MM.1S (cell line): ENCODE results near the gene DFFB.

Experiments
- CTCF ChIP-seq: fragments of 300-600 bp; sonication (generic); IDR thresholded peaks from 2 replicates; pipeline ENCODE4 v1.5.1; 2016; ENCODE audit warnings: antibody characterized with exemption, low read length, mixed read lengths
- EZH2 ChIP-seq: fragments of 300-600 bp; sonication (generic); optimal IDR thresholded peaks from 2 replicates; pipeline ENCODE3; 2017; ENCODE audit warnings: low read depth, mild to moderate bottlenecking, antibody characterized with exemption, low read length, mixed read lengths

GRCh38 chr1:3847081-3847480 lies 10.2 kb upstream of the DFFB start:
- no peak for TF ChIP-seq CTCF
- TF ChIP-seq EZH2, result no peak
